Parathyroid adenoma (tissue), 2 donors: ENCODE results near the gene RNF150.

Experiments
- H2AFZ ChIP-seq: fragments of 300-600 bp; sonication (generic); one replicate; pipeline ENCODE4 v1.7.0; 2017; ENCODE audit warnings: antibody characterized with exemption, mild to moderate bottlenecking
- H3K27ac ChIP-seq: fragments of 300-600 bp; sonication (generic); one replicate; pipeline ENCODE4 v1.7.0; 2017
- H3K27me3 ChIP-seq: fragments of 300-600 bp; sonication (generic); one replicate; pipeline ENCODE4 v1.7.0; 2017; ENCODE audit warnings: low read length; ENCODE audit not compliant: control insufficient read depth, insufficient read depth
- H3K36me3 ChIP-seq: fragments of 300-600 bp; sonication (generic); one replicate; pipeline ENCODE4 v1.7.0; 2017; ENCODE audit warnings: low read length; ENCODE audit not compliant: control insufficient read depth, insufficient read depth
- H3K4me1 ChIP-seq: fragments of 300-600 bp; sonication (generic); one replicate; pipeline ENCODE4 v1.7.0; 2017; ENCODE audit warnings: control low read depth
- H3K4me2 ChIP-seq: fragments of 300-600 bp; sonication (generic); one replicate; pipeline ENCODE4 v1.7.0; 2017; ENCODE audit warnings: low read length
- H3K4me3 ChIP-seq: fragments of 300-600 bp; sonication (generic); one replicate; pipeline ENCODE4 v1.7.0; 2017; ENCODE audit warnings: low read depth, low read length
- H3K79me2 ChIP-seq: fragments of 300-600 bp; sonication (generic); one replicate; pipeline ENCODE4 v1.7.0; 2017; ENCODE audit warnings: control low read depth
- H3K9ac ChIP-seq: fragments of 300-600 bp; sonication (generic); one replicate; pipeline ENCODE4 v1.7.0; 2017; ENCODE audit warnings: mild to moderate bottlenecking
- H3K9me3 ChIP-seq: fragments of 300-600 bp; sonication (generic); one replicate; pipeline ENCODE4 v1.7.0; 2017; ENCODE audit warnings: low read length; ENCODE audit not compliant: control insufficient read depth
- CTCF ChIP-seq: fragments of 300-600 bp; sonication (generic); IDR thresholded peaks from one replicate; pipeline ENCODE4 v1.7.0; 2017; ENCODE audit warnings: antibody characterized with exemption, mild to moderate bottlenecking
- donor health status: primary hyperparathyroidism.

Gene RNF150

DNA sequence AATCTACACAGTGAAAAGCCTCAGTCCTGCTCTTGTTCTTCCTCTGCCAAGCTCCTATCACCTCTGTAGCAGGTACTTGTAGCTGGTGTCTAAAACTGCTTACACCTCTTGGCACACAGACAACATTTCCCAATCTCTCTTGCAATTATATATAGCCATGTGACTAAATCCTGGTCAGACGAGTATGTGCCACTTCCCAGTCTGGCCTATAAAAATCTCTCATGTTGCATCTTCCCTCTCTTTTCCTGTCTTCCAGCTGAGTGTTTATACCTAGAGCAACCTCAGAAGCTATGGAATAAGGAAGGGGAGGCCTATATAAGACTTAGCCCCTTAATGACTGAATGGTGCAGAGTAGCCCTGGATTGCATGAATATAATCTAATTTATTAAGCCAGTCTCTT is 105.8 kb downstream of the RNF150 start:
- Histone ChIP-seq H3K36me3 (no peaks in the 10 kb centered on the region), H3K79me2 (no peaks in the 10 kb centered on the region), H3K27ac (no peak overlapping the region), H2AFZ (no peak overlapping the region), H3K4me1 (no peaks in the 10 kb centered on the region), H3K9me3 (peaks cover 3% of the 10 kb centered on the region), H3K4me3 (no peak overlapping the region), H3K27me3 (no peaks in the 10 kb centered on the region), H3K9ac (no peak overlapping the region), H3K4me2 (no peak overlapping the region)
- no peak for TF ChIP-seq CTCF

- no peak overlapping the region for H2AFZ ChIP-seq
- H3K4me3 ChIP-seq = no peak overlapping the region
- H3K9ac ChIP-seq = no peak overlapping the region
- H3K9me3 ChIP-seq = peaks cover 3% of the 10 kb centered on the region
- H3K4me2 ChIP-seq = no peak overlapping the region
- H3K27ac ChIP-seq = no peak overlapping the region
- H3K27me3 ChIP-seq = no peaks in the 10 kb centered on the region
- no peaks in the 10 kb centered on the region for H3K79me2 ChIP-seq
- TF ChIP-seq CTCF = no peak
- no peaks in the 10 kb centered on the region for H3K36me3 ChIP-seq
- no peaks in the 10 kb centered on the region for H3K4me1 ChIP-seq
Observed at GRCh38 chr4:141026900-141027299, 106.4 kb downstream of the RNF150 start.

DNA sequence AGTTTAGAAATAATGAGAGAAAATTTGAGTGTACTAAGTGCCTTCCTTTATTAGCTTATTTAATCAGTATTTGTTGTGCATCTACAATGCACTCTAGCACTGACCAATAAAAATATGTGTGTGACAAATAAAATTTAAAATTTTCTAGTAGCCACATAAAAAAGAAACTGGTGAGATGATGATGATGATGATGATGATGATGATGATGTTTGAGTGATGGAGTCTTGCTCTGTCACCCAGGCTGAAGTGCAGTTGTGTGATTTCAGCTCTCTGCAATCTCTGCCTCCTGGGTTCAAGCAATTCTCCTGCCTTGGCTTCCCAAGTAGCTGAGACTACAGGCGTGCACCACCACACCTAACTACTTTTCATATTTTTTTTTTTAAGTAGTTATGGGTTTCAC is 110.2 kb downstream of the RNF150 start:
- Histone ChIP-seq H3K79me2 (no peaks in the 10 kb centered on the region), H3K27ac (no peak overlapping the region), H3K27me3 (no peaks in the 10 kb centered on the region), H3K36me3 (no peaks in the 10 kb centered on the region), H2AFZ (no peak overlapping the region), H3K4me3 (no peak overlapping the region), H3K9ac (no peak overlapping the region), H3K4me1 (no peaks in the 10 kb centered on the region), H3K9me3 (no peaks in the 10 kb centered on the region), H3K4me2 (no peak overlapping the region)
- TF ChIP-seq CTCF = no peak

GRCh38 chr4:141022111-141022695 is 111.1 kb downstream of the RNF150 start:
- no peaks in the 10 kb centered on the region for H3K9me3 ChIP-seq
- no peak overlapping the region for H3K9ac ChIP-seq
- H3K4me2 ChIP-seq = no peak overlapping the region
- no peaks in the 10 kb centered on the region for H3K79me2 ChIP-seq
- H3K4me1 ChIP-seq = no peaks in the 10 kb centered on the region
- H3K4me3 ChIP-seq = no peak overlapping the region
- H3K36me3 ChIP-seq = no peaks in the 10 kb centered on the region
- H3K27me3 ChIP-seq = no peaks in the 10 kb centered on the region
- H3K27ac ChIP-seq = no peak overlapping the region
- H2AFZ ChIP-seq = no peak overlapping the region
- no peak for TF ChIP-seq CTCF

DNA sequence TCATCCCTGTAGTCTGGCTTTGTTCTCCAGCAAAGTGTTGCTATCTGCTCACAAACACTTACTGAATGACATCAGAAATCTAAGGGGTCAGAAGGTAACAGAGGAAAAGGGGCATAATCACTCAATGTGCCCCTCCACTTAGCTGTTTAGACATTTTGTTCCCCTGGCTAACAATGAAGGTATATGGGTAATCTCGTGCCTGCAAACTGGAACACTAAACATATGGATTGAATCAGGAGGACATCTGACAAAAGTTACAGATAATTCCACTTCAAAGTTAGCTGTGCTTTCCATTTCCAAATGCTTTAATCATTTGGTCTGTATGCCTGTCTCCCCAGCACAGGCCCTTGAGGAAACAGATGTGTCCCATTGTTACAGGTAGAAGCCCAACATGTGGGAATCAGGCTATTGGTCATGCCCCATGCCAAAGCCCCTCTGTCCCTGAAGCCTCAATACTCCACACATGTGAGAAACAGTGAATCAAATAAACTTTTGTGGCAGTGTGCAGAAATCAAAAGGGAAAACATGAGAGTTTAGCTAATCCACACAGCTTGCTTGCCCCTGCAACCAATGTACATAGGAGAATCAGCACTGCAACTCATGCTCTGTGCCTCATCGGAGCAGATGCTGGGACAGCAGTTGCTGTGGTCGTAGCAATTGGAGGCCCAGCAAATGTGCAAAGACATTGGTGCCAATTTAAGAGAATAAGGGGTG is 111.7 kb downstream of the RNF150 start:
- Histone ChIP-seq H3K27ac (no peak overlapping the region), H3K36me3 (no peaks in the 10 kb centered on the region), H3K4me3 (no peak overlapping the region), H3K27me3 (no peaks in the 10 kb centered on the region), H3K9ac (no peak overlapping the region), H3K79me2 (no peaks in the 10 kb centered on the region), H2AFZ (no peak overlapping the region), H3K4me2 (no peak overlapping the region), H3K9me3 (no peaks in the 10 kb centered on the region), H3K4me1 (no peaks in the 10 kb centered on the region)
- no peak for TF ChIP-seq CTCF
